Brain microvascular endothelial cell (primary cell): Measurements from ENCODE around the gene PFDN1.
"Not testable (repeated sequence)": the region's sequence is repeated elsewhere in the genome, so short reads cannot be mapped to it uniquely, and the experiment has no call there.

ENCODE experiments used
- DNase-seq: peaks from one replicate; pipeline ENCODE4 v3.0.0-alpha.2; 2020
- H3K27ac ChIP-seq: fragments of 250-450 bp; sonication (Bioruptor Pico); 2 replicates; pipeline ENCODE4 v1.5.1; 2020; ENCODE audit warnings: mild to moderate bottlenecking, moderate library complexity
- H3K27me3 ChIP-seq: fragments of 250-450 bp; sonication (Bioruptor Pico); replicated peaks from 2 replicates; pipeline ENCODE4 v1.5.1; 2020; ENCODE audit warnings: mild to moderate bottlenecking
- H3K36me3 ChIP-seq: fragments of 250-450 bp; sonication (Bioruptor Pico); replicated peaks from 2 replicates; pipeline ENCODE4 v1.5.1; 2020; ENCODE audit warnings: mild to moderate bottlenecking
- H3K4me3 ChIP-seq: 2 replicates; pipeline ENCODE4 v1.5.1; 2011; ENCODE audit warnings: low read depth, mild to moderate bottlenecking, control low read depth, low read length, moderate library complexity
- in situ Hi-C: cut with HindIII; loops from 2 replicates; pipeline ENCODE4 v1.10.0; 2017; ENCODE audit warnings: low sequenced_read_pairs, low pct_ligation_motif_present
- TF ChIP-seq, protein P1 (sequence below): IDR thresholded peaks from 2 replicates; pipeline ENCODE4 v1.5.1; 2011; ENCODE audit warnings: low read depth, mild to moderate bottlenecking, moderate library complexity, low read length, control low read depth, inconsistent platforms; ENCODE audit errors: missing control alignments

PFDN1 gene

DNA sequence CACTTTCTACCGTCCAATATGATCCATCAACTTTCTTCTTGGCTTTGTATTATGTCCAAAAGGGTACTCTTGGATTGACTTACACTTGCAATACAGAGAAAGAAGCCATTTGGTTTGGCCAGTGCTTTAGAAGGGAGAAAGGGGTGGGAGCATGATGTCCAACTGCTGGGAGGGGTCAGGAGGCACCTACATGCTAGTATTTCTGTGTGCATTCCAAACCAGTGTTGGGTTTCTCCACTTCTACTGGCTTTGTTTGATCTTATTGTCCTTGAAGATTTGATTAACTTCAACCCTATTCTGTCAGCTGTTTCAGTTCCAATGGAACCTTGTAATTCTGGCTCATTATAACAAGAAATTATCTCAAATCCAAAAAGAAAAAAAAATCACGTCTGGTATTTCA, 100.3 kb downstream of the PFDN1 start:
- H3K27me3 ChIP-seq: no peaks in the 10 kb centered on the region
- in situ Hi-C loops: no loop called here
- DNase-seq: no peak

GRCh38 chr5:140202078-140202477, 100.8 kb downstream of the PFDN1 start:
- H3K27ac ChIP-seq: no peak overlapping the region
- TF ChIP-seq, protein P1, sequence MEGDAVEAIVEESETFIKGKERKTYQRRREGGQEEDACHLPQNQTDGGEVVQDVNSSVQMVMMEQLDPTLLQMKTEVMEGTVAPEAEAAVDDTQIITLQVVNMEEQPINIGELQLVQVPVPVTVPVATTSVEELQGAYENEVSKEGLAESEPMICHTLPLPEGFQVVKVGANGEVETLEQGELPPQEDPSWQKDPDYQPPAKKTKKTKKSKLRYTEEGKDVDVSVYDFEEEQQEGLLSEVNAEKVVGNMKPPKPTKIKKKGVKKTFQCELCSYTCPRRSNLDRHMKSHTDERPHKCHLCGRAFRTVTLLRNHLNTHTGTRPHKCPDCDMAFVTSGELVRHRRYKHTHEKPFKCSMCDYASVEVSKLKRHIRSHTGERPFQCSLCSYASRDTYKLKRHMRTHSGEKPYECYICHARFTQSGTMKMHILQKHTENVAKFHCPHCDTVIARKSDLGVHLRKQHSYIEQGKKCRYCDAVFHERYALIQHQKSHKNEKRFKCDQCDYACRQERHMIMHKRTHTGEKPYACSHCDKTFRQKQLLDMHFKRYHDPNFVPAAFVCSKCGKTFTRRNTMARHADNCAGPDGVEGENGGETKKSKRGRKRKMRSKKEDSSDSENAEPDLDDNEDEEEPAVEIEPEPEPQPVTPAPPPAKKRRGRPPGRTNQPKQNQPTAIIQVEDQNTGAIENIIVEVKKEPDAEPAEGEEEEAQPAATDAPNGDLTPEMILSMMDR: no peak
- peak; percentile 74 for DNase-seq
- H3K4me3 ChIP-seq: no peak overlapping the region
- no peaks in the 10 kb centered on the region for H3K27me3 ChIP-seq
- no peaks in the 10 kb centered on the region for H3K36me3 ChIP-seq
- in situ Hi-C loops: no loop called here

More for the DNA sequence above, 100.3 kb downstream of the PFDN1 start:
- TF ChIP-seq, protein P1: no peak
- Histone ChIP-seq H3K4me3 (no peak overlapping the region), H3K36me3 (no peaks in the 10 kb centered on the region), H3K27ac (no peak overlapping the region)

GRCh38 chr5:140198915-140199314, 104.0 kb downstream of the PFDN1 start:
- DNase-seq, H3K27ac ChIP-seq, in situ Hi-C loops, H3K27me3 ChIP-seq, H3K4me3 ChIP-seq, H3K36me3 ChIP-seq: not testable (repeated sequence)

DNA sequence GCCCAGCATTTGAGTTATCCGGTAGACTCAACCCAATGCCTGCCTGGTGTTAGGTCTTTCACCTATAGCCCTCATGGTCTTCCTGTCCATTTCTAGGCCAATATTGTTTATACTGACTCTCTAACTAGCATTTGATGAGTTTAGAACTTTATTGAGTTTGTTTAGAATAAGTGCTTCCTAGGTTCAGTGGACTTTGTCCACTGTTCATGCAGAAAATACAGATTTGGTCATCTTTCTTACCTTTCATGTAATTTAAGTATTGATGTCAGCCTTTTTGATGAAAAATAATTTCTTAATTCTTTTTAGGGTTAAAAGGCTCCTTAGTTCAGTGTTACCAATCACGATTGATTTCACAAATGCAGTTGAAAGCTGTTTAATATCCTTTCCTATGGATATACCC, 105.9 kb downstream of the PFDN1 start:
- no peak for DNase-seq
- H3K4me3 ChIP-seq: no peak overlapping the region
- H3K36me3 ChIP-seq: no peaks in the 10 kb centered on the region
- TF ChIP-seq, protein P1: no peak
- H3K27ac ChIP-seq: no peak overlapping the region
- in situ Hi-C loops: no loop called here
- no peaks in the 10 kb centered on the region for H3K27me3 ChIP-seq

GRCh38 chr5:140196115-140196814, 106.6 kb downstream of the PFDN1 start:
- TF ChIP-seq, protein P1: no peak
- Histone ChIP-seq H3K27me3 (no peaks in the 10 kb centered on the region), H3K4me3 (no peak overlapping the region), H3K36me3 (no peaks in the 10 kb centered on the region), H3K27ac (no peak overlapping the region)
- DNase-seq: no peak
- in situ Hi-C loops: no loop called here
